HepG2 (cell line): Measurements from ENCODE around the gene BICRA. TPM values are rescaled to one million over a fixed set of nuclear protein-coding genes. Genes with fewer than 3 reads are reported as not detected.

Experiments
- ATAC-seq: fragments of 200-7000 bp; cut with Tn5 transposase; 3 replicates; pipeline ENCODE4 v1.9.1; 2020; ENCODE audit warnings: mild to moderate bottlenecking, moderate library complexity
- BruUV-seq: library from RNA; stranded (reverse); fragments of 400-500 nt; replicated peaks from 2 replicates; lab custom pipeline; 2021; lab: Mats Ljungman, UMichigan
- CTCF ChIA-PET: fragments of 300-600 bp; formaldehyde crosslinking; extraction: SDS; loops from one replicate; lab custom pipeline; 2021; ENCODE audit warnings: low total read pairs, inconsistent platforms, low intra/inter-chr PET ratio; lab: Yijun Ruan, JAX
- POLR2A ChIA-PET: fragments of 350-600 bp; sonication (Branson Sonifier 250); formaldehyde crosslinking; loops from one replicate; lab custom pipeline; 2020; ENCODE audit warnings: antibody characterized with exemption, inconsistent platforms; lab: Yijun Ruan, JAX
- DNase-seq: peaks from one replicate; pipeline ENCODE4 v3.0.0-alpha.2; 2015; ENCODE audit warnings: low spot score
- FAIRE-seq: peaks from 3 replicates; lab custom pipeline; 2011; peaks lifted over from hg19 to GRCh38; lab: Jason Lieb, UNC
- H2AFZ ChIP-seq: one replicate; pipeline ENCODE4 v1.6.1; 2011; ENCODE audit warnings: low read length, inconsistent platforms
- H3K27ac ChIP-seq: fragments of 300-600 bp; 3 replicates; pipeline ENCODE4 v1.8.0; 2011; ENCODE audit warnings: mixed run types, mild to moderate bottlenecking, mixed read lengths, low read length, inconsistent platforms; ENCODE audit not compliant: insufficient read depth; ENCODE audit errors: extremely low read length
- H3K27me3 ChIP-seq, 2 experiments: fragments of 200-600 bp in 1 of 2; 2 replicates in 1 of 2; 3 replicates in 1 of 2; pipeline versions ENCODE4 v1.6.0 to v1.8.0; 2011; ENCODE audit warnings: low read length in 2 of 2, mild to moderate bottlenecking in 2 of 2, moderate library complexity in 2 of 2, inconsistent platforms in 1 of 2; ENCODE audit not compliant: insufficient read depth in 2 of 2, control insufficient read depth in 1 of 2
- H3K36me3 ChIP-seq, 2 experiments: fragments of 200-600 bp in 1 of 2; replicated peaks in 1 of 2; 2 replicates in 1 of 2; 3 replicates in 1 of 2; pipeline versions ENCODE4 v1.5.1 to v1.8.0; 2011; ENCODE audit warnings: low read length in 2 of 2, inconsistent platforms in 1 of 2; ENCODE audit not compliant: insufficient read depth in 2 of 2, control insufficient read depth in 1 of 2
- H3K4me1 ChIP-seq: 2 replicates; pipeline ENCODE4 v1.5.1; 2012; ENCODE audit warnings: low read length, inconsistent platforms; ENCODE audit not compliant: insufficient read depth
- H3K4me2 ChIP-seq: 2 replicates; pipeline ENCODE4 v1.6.0; 2011; ENCODE audit warnings: low read depth, low read length, inconsistent platforms
- H3K4me3 ChIP-seq, 3 experiments: fragments of 200-600 bp in 1 of 3; sonication (generic), shearing (Covaris generic) in 1 of 3; replicated peaks in 1 of 3; 2 replicates each; pipeline ENCODE4 v1.5.1; 2011 to 2016; ENCODE audit warnings: low read length in 3 of 3, inconsistent platforms in 2 of 3, low read depth in 2 of 3, mild to moderate bottlenecking in 2 of 3, control low read depth in 1 of 3, mixed read lengths in 1 of 3; ENCODE audit not compliant: insufficient read depth in 1 of 3
- H3K79me2 ChIP-seq: one replicate; pipeline ENCODE4 v1.6.1; 2011; ENCODE audit warnings: low read length, inconsistent platforms; ENCODE audit not compliant: insufficient read depth
- H3K9ac ChIP-seq: 2 replicates; pipeline ENCODE4 v1.6.0; 2011; ENCODE audit warnings: mild to moderate bottlenecking, low read depth, low read length, inconsistent platforms; ENCODE audit not compliant: insufficient read depth
- H3K9me3 ChIP-seq: 2 replicates; pipeline ENCODE4 v1.5.1; 2012; ENCODE audit warnings: mild to moderate bottlenecking, low read length
- H4K20me1 ChIP-seq: 2 replicates; pipeline ENCODE4 v1.6.0; 2011; ENCODE audit warnings: inconsistent platforms, mild to moderate bottlenecking, low read length, moderate library complexity; ENCODE audit not compliant: insufficient read depth
- CBFB ChIP-seq: sonication (generic); formaldehyde crosslinking; IDR thresholded peaks from 2 replicates; pipeline ENCODE4 v1.4.0; 2020; ENCODE audit warnings: missing genetic modification reagents
- CHD4 ChIP-seq: fragments of 200-600 bp; sonication (generic); IDR thresholded peaks from 2 replicates; pipeline ENCODE4 v1.7.0; 2017; ENCODE audit warnings: mild to moderate bottlenecking, low read length, borderline replicate concordance
- IRF2 ChIP-seq: IDR thresholded peaks from 2 replicates; pipeline ENCODE4 v1.6.1; 2018; ENCODE audit warnings: missing genetic modification reagents, missing compliant biosample characterization
- ISX ChIP-seq: sonication (generic); formaldehyde crosslinking; conservative IDR thresholded peaks from 2 replicates; pipeline ENCODE4 v1.5.0; 2020; ENCODE audit warnings: missing genetic modification reagents
- RERE ChIP-seq: IDR thresholded peaks from 2 replicates; pipeline ENCODE4 v1.6.1; 2016; ENCODE audit warnings: low read depth, missing genetic modification reagents, missing compliant biosample characterization
- RFX5 ChIP-seq: IDR thresholded peaks from 2 replicates; pipeline ENCODE4 v1.6.1; 2011; ENCODE audit warnings: low read depth, low read length, improper control_type of control experiment
- SMAD9 ChIP-seq: sonication (generic); formaldehyde crosslinking; IDR thresholded peaks from 2 replicates; pipeline ENCODE4 v1.5.1; 2020; ENCODE audit warnings: mild to moderate bottlenecking, missing genetic modification reagents
- ZBTB25 ChIP-seq: IDR thresholded peaks from 2 replicates; pipeline ENCODE4 v1.6.1; 2018; ENCODE audit warnings: missing genetic modification reagents
- ZNF414 ChIP-seq: sonication (generic); formaldehyde crosslinking; IDR thresholded peaks from 2 replicates; pipeline ENCODE4 v1.5.0; 2020; ENCODE audit warnings: missing genetic modification reagents
- ZNF577 ChIP-seq: sonication (generic); formaldehyde crosslinking; IDR thresholded peaks from 2 replicates; pipeline ENCODE4 v1.4.0; 2020; ENCODE audit warnings: mild to moderate bottlenecking, low read depth, missing genetic modification reagents, borderline replicate concordance
- WGBS: methylation state at CpG from one replicate; pipeline ENCODE4 v1.1.6; 2017; ENCODE audit warnings: low lambda C conversion rate; 5-methylcytosine and 5-hydroxymethylcytosine counted together
- in situ Hi-C: cut with HindIII; loops from 2 replicates; pipeline ENCODE4 v1.10.0; 2017; ENCODE audit warnings: low pct_unique_long_range_greater_than_20kb; ENCODE audit not compliant: extremely low pct_ligation_motif_present
- intact Hi-C: fragments of 100-400 bp; cut with micrococcal nuclease; formaldehyde crosslinking; loops from one replicate; pipeline ENCODE4 v1.10.0; 2022; ENCODE audit not compliant: unreplicated experiment
- polyA plus RNA-seq, 8 experiments: library from polyadenylated mRNA; depleted of rRNA in 3 of 8; stranded (reverse) in 7 of 8; unstranded in 1 of 8; fragments of >200 nt; fragmentation: Illumina TruSeq in 4 of 8; extraction: Trizol in 4 of 8; gene quantifications; 2 replicates each; pipeline versions ENCODE4 v1.2.1 to v1.2.3, GENCODE V29; 2011 to 2016; ENCODE audit warnings: low read depth in 4 of 8, missing spikeins in 1 of 8, mixed read lengths in 1 of 8; ENCODE audit not compliant: insufficient read depth in 1 of 8
- total RNA-seq, 5 experiments: library from RNA; depleted of rRNA; stranded (reverse); fragments of >200 nt; fragmentation: Illumina TruSeq; extraction: Trizol; gene quantifications; 2 replicates each; pipeline ENCODE4 v1.2.3, GENCODE V29; 2016; ENCODE audit warnings: low read depth in 1 of 5
- TF ChIP-seq, protein P1 (sequence below): sonication (generic); formaldehyde crosslinking; IDR thresholded peaks from 2 replicates; pipeline ENCODE4 v1.4.0; 2020; ENCODE audit warnings: missing genetic modification reagents

The BICRA gene
- total and polyA plus RNA-seq, 2 of the 13 experiments (the other 11 are each of a cell fraction or from before 2014, with no cell fraction given): 0.55 to 0.71 TPM

DNA sequence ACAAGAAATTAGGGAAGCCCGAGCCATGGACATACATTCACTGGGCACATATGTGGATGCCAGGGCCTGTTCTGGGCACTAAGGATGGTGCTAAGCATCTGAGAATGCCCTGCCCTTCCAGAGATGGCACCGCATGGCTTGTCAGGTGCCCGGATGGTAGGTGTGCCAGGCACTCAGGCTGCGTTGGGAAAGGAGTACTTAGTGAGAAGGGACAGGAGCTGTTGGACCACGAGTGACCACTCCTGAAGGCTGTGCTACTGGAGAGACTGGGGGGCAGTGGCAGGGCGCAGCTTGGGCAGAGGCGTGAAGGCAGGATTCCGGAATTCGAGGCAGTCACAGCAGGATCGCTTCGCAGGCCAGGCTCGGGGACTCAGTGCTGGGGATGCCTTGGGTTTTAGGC, 66.3 kb downstream of the BICRA start:
- FAIRE-seq (no peak), ATAC-seq (no peak), DNase-seq (no peak)
- H3K27ac ChIP-seq: no peak overlapping the region
- no peaks in the 10 kb centered on the region for H3K4me1 ChIP-seq
- ChIA-PET POLR2A (no interaction called here), CTCF (no interaction called here)
- H4K20me1 ChIP-seq: 0 out of 2 replicates have a peak, but pooled peaks cover 2% of the 10 kb centered on the region
- H3K79me2 ChIP-seq: no peaks in the 10 kb centered on the region
- H3K9me3 ChIP-seq: no peaks in the 10 kb centered on the region
- peaks cover 0 to 21% of the 10 kb centered on the region in 2 experiments; a peak in 3 of 5 replicates for H3K36me3 ChIP-seq
- H3K9ac ChIP-seq: no peak overlapping the region
- no peak overlapping the region for H3K4me2 ChIP-seq
- TF ChIP-seq IRF2 (CRISPR knock-in tag) (no peak), CHD4 (no peak), ISX (CRISPR knock-in tag) (no peak), ZNF577 (no peak), SMAD9 (CRISPR knock-in tag) (no peak), ZNF414 (no peak), RFX5 (no peak), RERE (CRISPR knock-in tag) (no peak), CBFB (CRISPR knock-in tag) (no peak), ZBTB25 (CRISPR knock-in tag) (no peak)
- TF ChIP-seq, protein P1, sequence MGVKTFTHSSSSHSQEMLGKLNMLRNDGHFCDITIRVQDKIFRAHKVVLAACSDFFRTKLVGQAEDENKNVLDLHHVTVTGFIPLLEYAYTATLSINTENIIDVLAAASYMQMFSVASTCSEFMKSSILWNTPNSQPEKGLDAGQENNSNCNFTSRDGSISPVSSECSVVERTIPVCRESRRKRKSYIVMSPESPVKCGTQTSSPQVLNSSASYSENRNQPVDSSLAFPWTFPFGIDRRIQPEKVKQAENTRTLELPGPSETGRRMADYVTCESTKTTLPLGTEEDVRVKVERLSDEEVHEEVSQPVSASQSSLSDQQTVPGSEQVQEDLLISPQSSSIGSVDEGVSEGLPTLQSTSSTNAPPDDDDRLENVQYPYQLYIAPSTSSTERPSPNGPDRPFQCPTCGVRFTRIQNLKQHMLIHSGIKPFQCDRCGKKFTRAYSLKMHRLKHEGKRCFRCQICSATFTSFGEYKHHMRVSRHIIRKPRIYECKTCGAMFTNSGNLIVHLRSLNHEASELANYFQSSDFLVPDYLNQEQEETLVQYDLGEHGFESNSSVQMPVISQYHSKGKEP: no peak
- no TSS peak for BruUV-seq
- H3K4me3 ChIP-seq: no peak overlapping the region
- no peak overlapping the region for H2AFZ ChIP-seq
- intact Hi-C loops (no loop called here), in situ Hi-C loops (no loop called here)
- H3K27me3 ChIP-seq: no peaks in the 10 kb centered on the region
- 97% methylated on average over 9 of the region's 12 CpGs for WGBS
